ENCODE measurements around the gene NOD2. TPM values are rescaled to one million over a fixed set of nuclear protein-coding genes. Genes with fewer than 3 reads are reported as not detected.

Gene NOD2
- total RNA-seq, 1 donor from 2014 or later = under 0.01 TPM

DNA sequence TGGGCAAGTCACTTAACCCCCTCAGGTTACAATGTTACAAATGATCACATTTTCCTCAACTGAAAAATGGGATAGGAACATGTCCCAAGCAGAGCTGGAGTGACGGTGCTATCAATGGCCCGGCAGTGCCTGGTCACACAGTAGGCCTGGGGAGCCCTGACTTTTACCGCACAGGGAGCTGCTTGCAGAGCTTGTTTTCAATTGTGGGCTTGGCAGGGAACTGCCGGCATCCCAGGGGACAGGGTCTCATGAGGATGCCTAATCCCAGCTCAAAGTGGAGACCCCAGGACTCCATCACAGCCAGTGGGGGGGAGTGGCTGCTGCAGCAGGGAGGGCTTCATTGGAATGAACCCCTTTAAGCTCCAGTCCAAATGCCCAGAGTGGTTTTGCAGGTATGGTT is 23.7 kb upstream of the NOD2 start:
- FAIRE-seq (no peak), DNase-seq (ENCODE audit: low spot score in 2 of 2) (no peak)

DNA sequence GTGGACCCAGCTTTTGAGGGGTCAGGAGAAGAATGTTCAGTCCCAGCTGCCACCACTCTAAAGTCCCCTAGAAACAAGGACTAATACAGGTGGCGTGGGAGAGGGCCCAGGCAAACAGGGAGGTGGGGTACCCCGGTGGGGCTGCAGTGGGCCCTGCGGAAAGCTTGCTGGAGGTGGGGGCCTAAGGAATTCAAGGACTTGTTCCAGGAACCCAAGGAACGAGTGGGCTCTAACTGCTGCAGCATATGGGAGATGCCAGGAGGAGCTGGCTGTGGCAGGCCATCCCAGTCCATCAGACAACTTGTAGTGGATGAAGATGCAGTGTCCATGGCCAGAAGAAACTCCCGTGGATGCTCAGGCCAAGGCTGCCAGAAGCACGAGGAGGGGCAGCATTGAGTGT is 22.9 kb upstream of the NOD2 start:
- FAIRE-seq (no peak), DNase-seq (ENCODE audit: low spot score in 2 of 2) (no peak)

DNA sequence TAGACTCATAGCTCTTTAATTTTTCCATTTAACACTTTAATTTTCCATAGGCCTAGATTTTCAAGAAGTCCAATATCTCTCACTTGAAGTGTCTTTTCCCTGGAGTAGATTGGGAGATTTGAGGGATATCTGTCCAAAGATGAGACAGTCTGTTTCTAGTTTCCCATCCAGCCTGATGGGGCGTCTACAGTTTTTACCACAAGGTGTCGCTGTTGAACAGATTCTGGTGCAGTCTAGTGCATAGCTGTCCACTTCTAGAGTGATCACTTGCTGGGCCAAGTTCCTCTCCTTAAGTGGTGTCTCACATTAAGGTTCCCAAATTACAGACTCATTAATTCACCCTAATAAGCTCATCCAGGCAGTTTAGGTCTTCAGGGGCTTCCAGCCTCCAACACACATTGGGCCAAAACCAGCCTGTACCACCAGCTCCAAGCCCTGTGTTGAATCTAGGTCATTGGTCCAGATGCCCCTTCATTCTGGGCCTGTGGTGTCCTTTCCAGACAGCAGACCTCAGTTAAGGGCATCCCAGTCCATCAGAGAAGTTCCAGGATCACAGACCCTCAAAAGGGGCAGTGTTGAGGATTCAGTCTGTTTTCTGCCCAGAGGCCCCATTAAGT is 21.7 kb upstream of the NOD2 start:
- no peak for FAIRE-seq
- DNase-seq (ENCODE audit: low spot score in 2 of 2) = no peak

DNA sequence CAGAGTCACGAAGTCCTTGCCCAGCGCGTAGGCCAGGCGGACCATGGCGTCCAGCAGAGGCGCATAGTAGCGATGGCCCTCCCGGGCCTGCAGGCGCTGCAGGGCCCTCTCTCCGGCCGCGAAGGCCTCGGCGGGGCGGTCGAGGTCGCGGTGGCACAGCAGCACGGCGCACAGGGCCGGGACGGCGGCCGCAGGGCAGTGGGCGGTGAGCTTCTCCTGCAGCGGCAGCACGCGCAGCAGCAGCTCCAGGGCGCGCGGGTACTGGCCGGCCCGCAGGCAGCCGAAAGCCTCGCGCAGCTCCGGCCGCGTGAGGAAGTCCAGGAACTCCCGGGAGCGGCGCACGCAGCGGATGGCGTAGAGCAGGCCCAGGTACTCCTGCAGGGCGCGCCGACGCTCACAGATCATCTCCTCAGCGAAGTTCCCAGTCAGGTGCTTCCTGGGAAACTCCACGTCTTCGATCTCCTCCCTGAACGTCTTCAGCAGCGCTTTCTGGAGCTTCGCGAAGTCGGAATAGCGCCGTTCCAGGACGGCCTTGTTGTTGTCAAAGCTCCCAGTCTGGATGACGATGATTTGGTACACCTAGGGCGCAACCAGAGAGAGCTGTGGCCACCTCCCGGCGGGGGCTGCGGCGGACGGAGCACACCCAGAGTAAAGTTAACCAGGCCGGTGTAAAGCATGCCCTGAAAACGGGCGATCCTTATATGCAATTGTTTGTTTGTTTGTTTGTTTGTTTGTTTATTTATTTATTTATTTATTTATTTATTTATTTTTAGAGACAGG is 19.7 kb upstream of the NOD2 start:
- DNase-seq (ENCODE audit: low spot score in 2 of 2) (no peak), FAIRE-seq (no peak)

DNA sequence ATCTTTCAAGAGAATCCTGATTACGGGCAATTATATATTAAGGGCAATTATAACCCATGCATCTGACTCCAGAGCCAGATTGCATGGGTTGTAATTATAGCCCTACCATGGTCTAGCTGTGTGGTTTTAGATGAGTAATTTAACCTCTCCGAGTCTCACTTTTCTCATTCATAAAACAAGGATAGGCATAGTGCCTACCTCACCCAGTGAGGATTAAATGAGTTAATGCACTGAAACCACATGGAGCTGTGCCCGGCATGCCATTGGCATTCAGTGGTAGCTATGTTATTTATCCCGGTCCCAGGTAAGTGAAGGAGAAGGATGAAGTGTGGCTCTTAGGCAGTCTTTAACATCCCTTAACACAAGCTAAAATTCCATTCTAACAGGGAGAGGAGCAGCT is 18.6 kb upstream of the NOD2 start:
- DNase-seq (ENCODE audit: low spot score in 2 of 2) = no peak
- FAIRE-seq = no peak

DNA sequence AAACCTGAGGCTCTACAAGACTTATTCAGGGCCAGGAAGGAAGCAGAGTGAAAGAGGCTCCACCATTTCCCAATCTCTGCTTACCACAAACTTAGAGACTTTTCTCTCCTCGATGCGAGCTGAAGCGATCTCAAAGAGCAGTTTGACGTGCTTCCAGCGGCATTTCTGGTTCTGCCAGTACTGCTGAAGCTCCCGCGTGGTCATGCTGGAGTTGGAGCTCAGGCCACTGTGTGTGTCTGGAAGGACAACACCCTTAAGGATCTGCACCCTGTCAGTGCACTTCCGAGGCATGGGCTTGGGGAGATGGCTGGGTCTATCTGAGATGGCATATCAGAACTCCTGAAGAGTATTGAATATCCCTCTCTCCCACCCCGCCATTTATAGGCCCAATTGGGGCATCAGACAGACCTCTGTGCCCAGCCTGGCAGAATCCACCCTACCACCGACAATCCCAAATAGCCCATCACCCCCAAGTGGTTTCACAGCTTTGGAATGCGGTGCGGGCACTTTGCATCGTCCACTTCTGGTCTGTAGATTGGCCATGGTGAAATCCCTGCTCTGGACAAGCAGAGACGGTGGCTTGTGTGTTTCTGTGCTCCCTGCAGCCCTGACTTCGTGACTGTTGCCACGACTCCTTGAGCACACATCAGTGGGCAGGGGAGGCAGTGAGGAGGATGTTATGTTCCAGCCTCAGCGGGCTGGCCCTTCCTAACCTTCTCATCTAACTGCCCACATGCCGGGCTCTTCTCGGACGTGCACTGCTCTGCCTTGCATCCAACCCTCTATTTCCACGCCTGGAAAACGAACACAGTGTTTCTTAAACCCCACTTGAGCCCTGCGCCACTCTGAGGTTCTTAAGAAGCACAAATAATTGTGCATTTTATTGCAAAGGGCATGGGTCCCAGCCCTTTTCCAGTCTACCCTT is 17.5 kb upstream of the NOD2 start:
- FAIRE-seq = no peak
- no peak for DNase-seq (ENCODE audit: low spot score in 2 of 2)

DNA sequence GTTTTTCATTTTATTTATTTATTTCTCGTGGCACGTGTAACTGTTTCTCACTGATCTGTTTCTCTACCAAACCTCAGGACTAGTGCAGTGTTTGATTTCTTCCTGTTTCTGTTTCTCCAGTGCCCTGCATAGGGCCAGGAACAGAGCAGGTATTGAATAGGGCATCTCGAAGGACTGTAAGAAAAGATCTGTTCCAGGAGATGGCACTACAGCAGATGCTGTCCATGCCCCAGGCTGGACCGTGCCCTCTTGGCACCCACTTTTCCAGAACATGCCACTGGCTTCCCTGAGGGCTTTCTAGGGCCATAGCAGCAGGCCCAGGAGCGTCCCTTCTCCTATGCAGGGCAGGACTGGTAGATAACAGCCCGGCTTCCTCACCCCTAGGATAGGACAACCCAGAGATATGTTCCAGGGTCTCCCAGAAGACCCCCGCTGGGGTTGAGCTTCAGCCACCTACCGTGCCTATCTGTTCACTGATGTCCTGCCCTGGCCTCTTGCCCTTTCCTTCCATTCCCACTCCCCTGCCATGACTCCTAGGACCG is 16.7 kb upstream of the NOD2 start:
- DNase-seq (ENCODE audit: low spot score in 2 of 2) = no peak
- FAIRE-seq = no peak

DNA sequence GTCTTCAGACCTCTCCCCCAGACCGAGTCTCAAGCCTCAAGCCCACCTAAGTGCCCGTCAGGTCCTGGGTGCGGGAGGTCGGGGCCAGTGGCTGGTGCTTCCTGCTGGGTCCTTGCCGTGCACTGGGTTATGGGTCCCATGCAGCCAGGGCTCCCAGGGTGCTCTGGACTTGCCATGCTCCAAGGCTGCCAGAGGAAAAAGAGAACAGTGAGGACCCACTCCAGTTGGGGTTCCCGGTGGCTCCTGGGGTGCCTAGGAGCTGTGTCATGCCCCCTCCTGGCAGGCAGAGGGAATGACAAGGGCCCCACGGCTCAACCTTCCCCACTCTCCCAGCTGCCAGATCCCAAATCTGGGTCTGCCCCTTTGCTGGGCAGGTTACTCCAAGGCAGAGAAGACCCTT is 16.1 kb upstream of the NOD2 start:
- FAIRE-seq = no peak
- DNase-seq (ENCODE audit: low spot score in 2 of 2) = no peak

DNA sequence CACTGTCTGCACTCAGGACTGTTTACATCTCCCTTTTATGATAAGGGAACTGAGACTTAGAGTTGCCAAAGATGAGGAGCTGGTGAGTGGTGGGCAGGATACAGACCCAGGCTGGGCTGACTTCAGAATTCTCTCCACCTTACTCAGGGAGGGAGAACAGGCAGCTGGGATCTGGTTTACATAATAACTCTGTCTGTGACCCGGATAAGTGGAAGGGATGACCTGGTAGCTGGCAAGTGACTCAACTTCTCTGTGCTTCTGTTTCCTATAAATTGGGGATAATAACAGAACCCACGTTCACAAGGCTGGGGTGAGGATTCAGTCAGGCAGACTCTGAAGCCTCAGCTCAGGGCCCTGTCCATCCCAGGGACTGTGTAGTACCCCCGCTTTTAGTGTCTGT is 14.9 kb upstream of the NOD2 start:
- FAIRE-seq = no peak
- no peak for DNase-seq (ENCODE audit: low spot score in 2 of 2)

DNA sequence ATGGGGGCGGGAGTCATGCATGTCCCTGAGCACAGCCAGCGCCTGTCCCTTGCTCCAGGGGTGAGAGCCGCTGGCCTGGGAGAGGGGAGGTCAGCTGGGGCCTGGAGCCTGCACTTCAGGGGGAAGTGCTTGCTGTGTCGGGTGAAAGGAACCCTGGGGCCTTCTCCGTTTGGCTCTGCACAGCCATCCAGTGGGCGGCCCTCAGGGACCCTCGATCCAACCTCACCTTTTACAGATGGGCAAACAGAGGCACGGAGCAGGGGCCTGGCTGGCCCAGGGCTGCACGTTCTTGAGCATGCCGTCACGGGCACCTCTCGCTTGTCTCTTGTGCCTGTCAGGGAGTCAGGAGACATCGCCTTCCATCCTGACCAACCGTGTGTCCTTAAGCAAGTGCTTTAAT is 14.1 kb upstream of the NOD2 start:
- no peak for DNase-seq (ENCODE audit: low spot score in 2 of 2)
- no peak for FAIRE-seq

DNA sequence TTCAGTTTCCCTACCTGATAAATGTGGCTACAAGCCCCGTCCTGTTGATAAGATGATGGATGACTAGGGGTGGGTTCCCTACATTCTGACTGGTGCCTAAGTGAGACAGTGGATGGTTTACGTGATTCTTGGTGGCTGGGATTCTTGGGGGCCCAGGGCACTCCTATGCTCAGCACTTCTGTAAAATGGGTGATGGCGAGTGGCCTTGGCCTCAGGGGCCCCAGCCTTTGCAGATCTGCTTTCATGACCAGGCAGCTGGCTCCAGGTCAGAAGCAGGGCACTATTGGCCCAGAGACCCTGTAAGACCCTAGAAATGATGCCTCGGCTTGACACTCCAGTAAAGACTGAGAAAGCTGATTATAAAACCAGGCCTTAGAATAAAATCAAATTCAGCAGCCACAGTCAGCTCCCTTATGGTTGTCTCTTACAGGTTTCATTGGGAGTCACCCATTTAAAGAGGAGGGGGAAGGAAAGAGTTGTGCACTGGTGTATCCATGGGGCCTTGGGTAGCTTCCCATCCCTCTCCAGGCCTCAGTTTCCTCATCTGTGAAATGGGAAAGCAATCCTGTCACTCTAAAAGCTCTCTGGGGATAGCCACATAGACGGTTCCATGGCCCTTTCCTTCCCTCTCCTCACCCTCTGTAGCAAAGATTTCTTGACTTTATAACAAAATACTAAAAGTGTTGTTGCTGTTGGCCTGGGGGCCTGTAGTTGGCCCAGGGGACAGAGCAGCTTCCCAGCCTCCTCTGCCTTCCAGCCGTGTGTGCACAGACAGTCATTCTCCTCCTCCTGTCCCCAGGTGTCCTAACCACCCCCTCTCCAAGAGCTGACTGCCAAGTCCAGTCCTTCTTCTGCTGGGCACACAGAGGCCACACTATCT is 13.5 kb upstream of the NOD2 start:
- DNase-seq (ENCODE audit: low spot score in 2 of 2) (no peak), FAIRE-seq (no peak)

DNA sequence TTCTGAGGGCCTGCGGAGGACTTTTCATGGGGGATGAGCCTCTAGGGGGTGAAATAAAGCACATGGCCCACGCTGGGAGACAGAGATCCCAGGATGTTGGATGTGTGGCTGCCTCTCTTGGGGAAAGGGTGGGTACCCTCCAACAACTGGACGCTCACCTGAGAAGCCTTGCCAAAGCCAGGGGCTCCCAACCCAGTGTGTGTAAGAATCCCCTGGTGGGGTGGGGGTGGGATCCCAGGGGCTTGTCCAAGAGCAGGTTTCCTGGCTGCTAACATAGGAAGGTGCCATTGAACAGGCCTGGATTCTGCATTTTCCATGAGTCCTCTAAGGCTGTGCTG is 12.9 kb upstream of the NOD2 start:
- FAIRE-seq (no peak), DNase-seq (ENCODE audit: low spot score in 2 of 2) (no peak)

DNA sequence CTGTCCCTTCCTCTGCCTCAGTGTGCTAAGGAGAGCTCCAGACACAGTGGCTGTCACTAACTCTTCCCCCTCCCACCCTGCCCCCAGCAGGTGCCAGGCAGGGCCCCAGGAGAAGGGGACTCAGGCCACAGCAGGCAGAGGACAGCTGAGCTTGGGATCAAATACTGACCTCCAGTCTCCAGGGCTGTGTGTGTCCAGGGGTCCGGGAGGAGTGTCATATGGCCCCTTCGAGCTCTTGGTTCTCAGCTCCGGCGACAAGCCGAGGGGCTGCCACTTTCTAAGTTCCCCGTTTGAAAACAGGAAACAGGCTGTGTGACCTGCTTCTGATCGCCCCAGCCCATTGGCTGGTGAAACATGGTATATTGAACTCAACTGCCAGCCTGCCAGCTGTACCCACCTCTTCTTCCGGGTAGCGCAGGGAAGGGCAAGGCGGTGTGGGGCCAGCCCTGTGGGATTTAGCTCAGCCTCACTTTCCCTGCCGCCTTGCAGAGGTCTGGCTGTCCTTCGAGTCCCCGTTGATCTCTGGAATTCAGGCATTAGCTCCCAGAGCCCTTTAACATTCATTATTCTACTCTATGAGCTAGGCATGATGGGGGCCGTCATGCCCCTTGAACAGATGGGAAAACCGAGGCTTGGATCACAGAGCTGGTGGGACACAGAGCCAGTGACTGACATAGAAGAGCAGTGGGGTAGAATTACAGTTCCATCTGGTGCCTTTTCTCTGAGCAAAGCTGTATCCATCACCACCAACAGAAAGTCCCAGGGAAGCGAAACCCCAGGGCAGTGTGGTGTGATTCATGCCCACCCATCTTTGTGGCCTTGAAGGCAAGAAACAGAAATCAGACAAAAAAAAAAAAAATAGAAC is 12.2 kb upstream of the NOD2 start, which contains the start of gene SNX20:
TSS of gene SNX20 (minus strand) at position 292 of the 865 bp plus-strand sequence. CDS start 3,786 bp downstream, outside the sequence.
- FAIRE-seq (no peak), DNase-seq (ENCODE audit: low spot score in 2 of 2) (no peak)

DNA sequence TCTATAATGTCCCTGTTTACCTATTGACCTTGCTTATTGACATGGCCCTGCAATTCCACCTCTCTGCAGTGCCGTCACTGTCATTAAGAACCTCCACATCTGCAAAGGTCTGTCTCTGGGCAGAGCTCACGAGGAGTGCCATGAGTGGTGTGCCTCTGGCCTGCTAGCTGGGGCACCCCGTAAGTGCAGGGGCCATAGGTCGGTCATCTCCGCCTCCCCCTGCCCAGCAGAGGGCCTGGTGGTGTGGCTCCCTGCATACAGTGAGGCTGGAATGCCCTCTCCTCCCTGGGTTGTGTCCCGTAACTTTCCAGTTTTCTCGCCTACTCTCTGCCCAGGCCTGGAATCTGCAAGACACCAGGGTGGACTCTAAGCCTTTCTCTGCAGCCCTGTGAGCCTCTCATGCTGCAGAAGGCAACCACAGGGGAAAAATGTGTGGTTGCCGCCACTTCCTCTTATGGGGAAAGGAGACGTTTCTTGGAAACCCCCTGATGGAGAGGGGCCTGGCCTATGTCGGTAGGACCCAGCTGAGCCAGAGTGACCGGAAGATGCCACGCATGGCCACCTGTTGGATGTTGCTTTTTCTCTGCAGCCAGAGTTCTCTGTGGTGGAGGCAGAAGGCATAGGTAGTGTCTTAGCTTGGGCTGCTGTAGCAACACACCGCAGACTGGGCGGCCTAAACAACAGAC is 9.6 kb upstream of the NOD2 start:
- no peak for DNase-seq (ENCODE audit: low spot score in 2 of 2)
- no peak for FAIRE-seq

DNA sequence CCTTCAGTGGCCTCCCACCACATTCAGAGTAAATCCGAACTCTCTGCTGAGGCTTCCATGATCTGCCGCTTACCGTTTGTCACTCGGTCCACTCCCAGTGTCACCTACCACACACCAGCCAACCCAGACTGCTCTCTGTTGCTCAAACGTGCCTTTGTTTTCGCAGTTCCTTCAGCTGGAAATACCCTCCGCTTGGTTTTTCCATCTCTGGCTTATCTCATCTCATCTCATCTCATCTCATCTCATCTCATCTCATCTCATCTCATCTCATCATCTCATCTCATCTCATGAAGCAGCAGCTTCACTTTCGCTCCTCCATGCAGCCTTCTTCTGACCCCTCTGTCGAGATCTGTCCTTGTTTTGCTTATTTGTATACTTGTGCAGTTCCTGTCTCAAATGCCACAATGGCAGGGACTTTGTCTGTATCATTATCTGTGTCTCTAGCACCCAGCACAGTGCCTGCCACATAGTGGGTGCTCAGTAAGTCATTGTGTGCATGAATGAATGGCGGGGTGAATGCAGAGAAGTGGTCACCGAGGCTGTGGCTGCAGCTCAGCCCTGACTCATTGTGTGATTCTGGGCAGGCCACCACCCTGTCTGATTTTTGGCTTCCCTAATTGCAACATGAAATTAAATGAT is 8.5 kb upstream of the NOD2 start:
- no peak for FAIRE-seq
- DNase-seq (ENCODE audit: low spot score in 2 of 2) = no peak

DNA sequence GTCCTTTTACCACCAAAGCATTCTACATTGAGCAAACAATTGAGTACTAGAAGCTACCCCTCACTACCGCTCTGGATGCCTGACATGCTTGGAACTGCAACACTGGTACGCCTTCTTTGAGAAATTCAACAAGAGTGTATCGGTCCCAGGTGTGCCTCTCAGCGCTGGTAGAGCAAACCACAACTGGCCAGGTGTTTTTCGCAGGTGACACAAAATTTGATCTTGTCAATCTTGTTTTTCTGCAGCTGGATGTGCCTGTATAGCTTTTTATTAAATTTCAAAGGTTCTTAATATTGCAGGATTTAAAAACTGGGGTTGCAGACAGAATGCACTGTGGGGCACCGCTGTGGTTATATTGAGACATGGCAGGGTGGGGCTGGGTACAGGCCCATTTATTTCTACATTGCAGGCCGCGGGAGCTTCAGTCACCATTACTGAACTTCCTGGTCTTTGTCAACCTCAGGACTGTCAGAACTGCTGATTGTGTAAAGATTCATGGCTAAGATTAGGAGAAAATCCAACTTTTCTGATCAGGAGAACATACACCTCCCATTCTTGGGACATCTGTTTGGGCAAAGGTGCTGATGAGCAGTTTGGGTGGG is 7.8 kb upstream of the NOD2 start:
- DNase-seq (ENCODE audit: low spot score in 2 of 2) (no peak), FAIRE-seq (no peak)

DNA sequence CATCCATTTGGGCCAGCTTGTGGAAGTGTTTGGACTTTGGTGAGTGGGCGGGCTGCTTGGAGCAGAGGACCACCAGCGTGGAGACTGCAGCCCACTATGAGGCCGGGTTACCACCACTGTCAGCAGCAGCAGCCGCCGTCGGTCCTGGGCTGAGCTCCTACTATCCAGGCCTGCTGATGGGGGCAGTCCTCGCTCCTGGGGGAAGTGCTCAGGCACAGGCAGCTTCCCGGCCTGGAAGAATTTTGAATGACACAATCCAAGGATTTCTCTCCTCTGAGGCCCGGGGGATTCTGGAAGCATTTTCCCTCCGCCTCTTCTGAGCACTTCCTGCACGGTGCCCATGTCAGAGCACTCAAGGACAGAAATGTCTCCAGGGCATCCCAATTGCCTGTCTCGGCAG is 5.3 kb upstream of the NOD2 start:
- no peak for FAIRE-seq
- no peak for DNase-seq (ENCODE audit: low spot score in 2 of 2)

DNA sequence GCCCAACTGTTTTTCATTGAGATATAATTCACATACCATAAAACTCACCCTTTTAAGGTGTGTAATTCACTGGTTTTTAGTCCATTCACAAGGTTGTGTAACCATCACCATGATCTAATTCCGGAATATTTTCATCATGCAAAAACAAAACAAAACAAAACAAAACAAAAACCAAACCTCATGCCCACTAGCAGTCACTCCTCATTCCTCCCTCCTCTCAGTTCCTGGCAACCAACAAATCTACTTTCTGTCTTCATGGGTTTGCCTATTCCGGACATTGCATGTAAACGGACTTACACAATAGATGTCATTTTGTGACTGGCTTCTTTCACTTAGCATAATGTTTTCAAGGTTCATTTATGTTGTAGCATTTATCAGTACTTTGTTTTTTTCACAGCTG is 4.5 kb upstream of the NOD2 start:
- no peak for DNase-seq (ENCODE audit: low spot score in 2 of 2)
- FAIRE-seq = no peak
